Keratinocyte (primary cell): ENCODE data around the gene CDHR3. TPM values are rescaled to one million over a fixed set of nuclear protein-coding genes. Genes with fewer than 3 reads are reported as not detected.

ENCODE experiments used
- DNase-seq: peaks from one replicate; pipeline ENCODE4 v3.0.0-alpha.2; 2011; ENCODE audit warnings: low read depth, missing footprints, low spot score
- FAIRE-seq: peaks from 2 replicates; lab custom pipeline; 2011; peaks lifted over from hg19 to GRCh38; lab: Jason Lieb, UNC
- H2AFZ ChIP-seq: 2 replicates; pipeline ENCODE4 v1.6.0; 2012; ENCODE audit warnings: low read length, control low read depth, inconsistent platforms; ENCODE audit not compliant: control insufficient read depth
- H3K27ac ChIP-seq: 2 replicates; pipeline ENCODE4 v1.5.1; 2011; ENCODE audit warnings: low read length; ENCODE audit not compliant: control insufficient read depth, insufficient read depth
- H3K27me3 ChIP-seq: 3 replicates; pipeline ENCODE4 v1.6.0; 2011; ENCODE audit warnings: low read length; ENCODE audit not compliant: control insufficient read depth, insufficient read depth; ENCODE audit errors: extremely low read depth
- H3K36me3 ChIP-seq, 2 experiments: 2 replicates in 1 of 2; 3 replicates in 1 of 2; pipeline ENCODE4 v1.5.1; 2011; ENCODE audit warnings: low read length in 2 of 2, mild to moderate bottlenecking in 1 of 2; ENCODE audit not compliant: control insufficient read depth in 2 of 2, insufficient read depth in 2 of 2; ENCODE audit errors: extremely low read depth in 1 of 2
- H3K4me1 ChIP-seq: 3 replicates; pipeline ENCODE4 v1.5.1; 2011; ENCODE audit warnings: low read length; ENCODE audit not compliant: control insufficient read depth, insufficient read depth; ENCODE audit errors: extremely low read depth
- H3K4me2 ChIP-seq: 3 replicates; pipeline ENCODE4 v1.6.0; 2011; ENCODE audit warnings: low read depth, low read length; ENCODE audit not compliant: control insufficient read depth, insufficient read depth; ENCODE audit errors: extremely low read depth
- H3K4me3 ChIP-seq, 3 experiments: fragments of 200-600 bp in 1 of 3; sonication (generic) in 1 of 3; 2 replicates in 2 of 3; 3 replicates in 1 of 3; pipeline ENCODE4 v1.5.1; 2011 to 2016; ENCODE audit warnings: low read length in 3 of 3, mild to moderate bottlenecking in 3 of 3, control low read depth in 2 of 3, inconsistent platforms in 1 of 3, low read depth in 1 of 3, mixed read lengths in 1 of 3, mixed run types in 1 of 3, moderate library complexity in 1 of 3; ENCODE audit not compliant: control insufficient read depth in 2 of 3, insufficient read depth in 2 of 3; ENCODE audit errors: extremely low read depth in 1 of 3
- H3K79me2 ChIP-seq: 2 replicates; pipeline ENCODE4 v1.6.0; 2012; ENCODE audit warnings: low read length; ENCODE audit not compliant: control insufficient read depth, insufficient read depth
- H3K9ac ChIP-seq: 3 replicates; pipeline ENCODE4 v1.6.0; 2011; ENCODE audit warnings: low read length; ENCODE audit not compliant: control insufficient read depth, insufficient read depth; ENCODE audit errors: extremely low read depth
- H3K9me1 ChIP-seq: 3 replicates; pipeline ENCODE4 v1.6.0; 2011; ENCODE audit warnings: low read length; ENCODE audit not compliant: control insufficient read depth, insufficient read depth; ENCODE audit errors: extremely low read depth
- H3K9me3 ChIP-seq: 2 replicates; pipeline ENCODE4 v1.5.1; 2012; ENCODE audit warnings: low read depth, low read length; ENCODE audit not compliant: control insufficient read depth
- H4K20me1 ChIP-seq: 3 replicates; pipeline ENCODE4 v1.6.0; 2011; ENCODE audit warnings: low read length; ENCODE audit not compliant: control insufficient read depth, insufficient read depth; ENCODE audit errors: extremely low read depth
- CTCF ChIP-seq, 3 experiments: IDR thresholded peaks in 1 of 3; conservative IDR thresholded peaks in 1 of 3; optimal IDR thresholded peaks in 1 of 3; 2 replicates in 2 of 3; 3 replicates in 1 of 3; pipeline versions ENCODE3 to v1.5.1; 2011; ENCODE audit warnings: low read length in 3 of 3, mild to moderate bottlenecking in 3 of 3, moderate library complexity in 2 of 3, control low read depth in 1 of 3, inconsistent platforms in 1 of 3; ENCODE audit not compliant: insufficient read depth in 2 of 3; ENCODE audit errors: extremely low read depth in 1 of 3
- EZH2 ChIP-seq: IDR thresholded peaks from one replicate; pipeline ENCODE4 v1.6.1; 2012; ENCODE audit warnings: inconsistent platforms, mild to moderate bottlenecking, low read length, moderate library complexity
- dilution Hi-C: fragments of 300-500 bp; cut with MboI; formaldehyde crosslinking; loops from one replicate; pipeline ENCODE4 v1.7.0; 2020; ENCODE audit warnings: low sequenced_read_pairs; ENCODE audit not compliant: extremely low pct_ligation_motif_present
- polyA plus RNA-seq, 5 experiments: library from polyadenylated mRNA; depleted of rRNA in 3 of 5; stranded (reverse) in 3 of 5; stranded (forward) in 1 of 5; unstranded in 1 of 5; fragments of >200 nt; gene quantifications; 1 replicate in 1 of 5; 2 replicates in 3 of 5; 3 replicates in 1 of 5; pipeline versions ENCODE4 v1.2.1 to v1.2.3, GENCODE V29; 2011 to 2012; ENCODE audit warnings: missing spikeins in 2 of 5, low read depth in 1 of 5, low replicate concordance in 1 of 5

CDHR3 gene
- polyA plus RNA-seq, 1 donor (not counting 4 experiments of a cell fraction or from before 2014, with no cell fraction given) = 1.2 TPM

GRCh38 chr7:106082087-106082854 lies 119.2 kb downstream of the CDHR3 start:
- no peaks in the 10 kb centered on the region for H3K27me3 ChIP-seq
- H3K9ac ChIP-seq = no peak overlapping the region
- no peak overlapping the region for H3K27ac ChIP-seq
- H3K9me3 ChIP-seq = no peaks in the 10 kb centered on the region
- no peaks in the 10 kb centered on the region for H3K9me1 ChIP-seq
- FAIRE-seq (no peak), DNase-seq (no peak)
- TF ChIP-seq CTCF (optimal IDR thresholded peaks at IDR 0.05 in 1 of 3, IDR thresholded peaks at IDR 0.05 in 1 of 3, conservative IDR thresholded peaks at IDR 0.05 in 1 of 3; ENCODE audit: extremely low read depth in 1 of 3, insufficient read depth in 2 of 3, low read length in 3 of 3) (no peak), EZH2 (no peak)
- H4K20me1 ChIP-seq = no peaks in the 10 kb centered on the region
- dilution Hi-C loops = no loop called here
- no peaks in the 10 kb centered on the region for H3K36me3 ChIP-seq
- H3K79me2 ChIP-seq = no peaks in the 10 kb centered on the region
- H3K4me1 ChIP-seq = no peaks in the 10 kb centered on the region
- no peak overlapping the region for H3K4me2 ChIP-seq
- no peak overlapping the region for H2AFZ ChIP-seq
- no peak overlapping the region for H3K4me3 ChIP-seq

Other genes with a start within 250 kb of the CDHR3 start
- 2.3 to 4.8 TPM (median 3.3 TPM) in 3 replicates for gene ATXN7L1, start 86.7 kb upstream of the CDHR3 start, polyA plus RNA-seq
- 152 to 254 TPM (median 169 TPM) in 3 replicates for gene SYPL1, start 149.0 kb downstream of the CDHR3 start, polyA plus RNA-seq